HG03558 (cell line): ENCODE results near the gene PPT1.
"Not testable (repeated sequence)": the region's sequence is repeated elsewhere in the genome, so short reads cannot be mapped to it uniquely, and the experiment has no call there.

Source experiments
- ATAC-seq: cut with Tn5 transposase; IDR thresholded peaks from one replicate; pipeline ENCODE4 v1.9.1; 2021; ENCODE audit warnings: moderate number of reproducible peaks; ENCODE audit not compliant: unreplicated experiment; ENCODE audit errors: extremely low read depth

Gene PPT1

DNA sequence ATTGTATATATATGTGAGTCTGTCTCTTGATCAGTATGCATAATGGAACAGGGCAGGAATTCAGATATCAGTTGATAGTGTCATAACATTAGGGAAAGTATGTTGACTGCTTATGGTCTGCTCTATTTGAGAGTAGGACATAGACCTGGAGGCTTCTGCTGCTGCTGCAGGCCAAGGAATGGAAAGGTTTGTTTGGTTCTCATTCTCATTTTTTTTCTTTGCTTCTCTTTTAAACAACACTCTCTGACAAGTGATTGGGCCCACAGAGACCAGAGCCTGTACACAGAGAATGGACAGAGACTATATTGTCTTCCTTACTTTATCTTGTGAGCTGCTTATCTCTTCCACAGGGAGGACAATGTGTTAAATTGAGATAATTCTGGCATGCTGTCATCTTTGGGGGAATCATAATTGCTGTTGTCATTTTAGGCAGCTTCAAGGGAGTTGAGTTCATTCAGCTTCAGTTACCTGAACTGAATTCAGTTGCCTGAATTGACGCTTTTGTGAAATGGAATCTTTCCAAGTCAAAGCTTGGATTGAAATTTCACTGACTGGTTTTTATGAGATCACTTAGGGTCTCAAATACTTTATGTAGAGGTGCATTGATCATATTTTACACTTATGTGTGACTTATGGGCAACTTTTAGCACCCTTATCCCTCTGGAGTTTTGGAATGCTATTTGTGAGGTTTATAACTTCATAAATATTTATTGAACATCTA is 39.6 kb downstream of the PPT1 start:
- ATAC-seq, result no peak

DNA sequence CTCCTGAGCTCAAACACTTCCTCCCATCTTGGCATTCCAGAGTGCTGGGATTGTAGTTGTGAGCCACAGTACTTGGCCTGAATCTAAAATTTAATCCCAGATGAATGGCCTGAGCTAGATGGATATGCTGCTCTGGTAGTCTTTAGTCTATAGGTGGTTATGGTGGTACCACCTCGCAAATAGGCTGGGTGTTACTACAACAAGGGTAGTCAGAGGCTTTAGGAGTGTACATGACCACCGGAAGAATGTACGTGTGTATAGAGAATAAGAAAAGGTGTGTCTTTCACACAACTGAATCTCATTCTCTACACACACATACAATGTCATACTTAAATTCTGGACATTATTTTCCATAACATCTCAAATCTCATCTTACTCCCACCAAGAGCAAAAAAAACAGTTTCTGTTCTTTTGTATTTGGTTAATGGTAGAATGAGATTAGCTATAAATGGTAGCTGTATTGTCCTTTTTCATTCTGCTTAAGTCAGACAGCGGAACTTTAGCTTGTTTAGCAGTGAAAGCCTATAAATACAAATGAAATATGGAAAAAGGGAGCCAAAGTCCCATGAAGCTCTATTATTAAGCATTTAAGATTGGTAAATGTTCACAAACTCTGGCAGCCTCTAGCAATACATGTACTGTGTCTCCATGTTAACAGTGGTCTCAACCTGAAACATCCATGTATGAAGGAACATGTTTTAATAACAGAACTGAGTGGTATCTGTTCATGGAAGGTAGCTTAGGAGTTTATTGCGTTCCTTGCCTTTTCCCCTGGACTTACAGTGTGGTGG is 40.3 kb downstream of the PPT1 start:
- ATAC-seq, result no peak

DNA sequence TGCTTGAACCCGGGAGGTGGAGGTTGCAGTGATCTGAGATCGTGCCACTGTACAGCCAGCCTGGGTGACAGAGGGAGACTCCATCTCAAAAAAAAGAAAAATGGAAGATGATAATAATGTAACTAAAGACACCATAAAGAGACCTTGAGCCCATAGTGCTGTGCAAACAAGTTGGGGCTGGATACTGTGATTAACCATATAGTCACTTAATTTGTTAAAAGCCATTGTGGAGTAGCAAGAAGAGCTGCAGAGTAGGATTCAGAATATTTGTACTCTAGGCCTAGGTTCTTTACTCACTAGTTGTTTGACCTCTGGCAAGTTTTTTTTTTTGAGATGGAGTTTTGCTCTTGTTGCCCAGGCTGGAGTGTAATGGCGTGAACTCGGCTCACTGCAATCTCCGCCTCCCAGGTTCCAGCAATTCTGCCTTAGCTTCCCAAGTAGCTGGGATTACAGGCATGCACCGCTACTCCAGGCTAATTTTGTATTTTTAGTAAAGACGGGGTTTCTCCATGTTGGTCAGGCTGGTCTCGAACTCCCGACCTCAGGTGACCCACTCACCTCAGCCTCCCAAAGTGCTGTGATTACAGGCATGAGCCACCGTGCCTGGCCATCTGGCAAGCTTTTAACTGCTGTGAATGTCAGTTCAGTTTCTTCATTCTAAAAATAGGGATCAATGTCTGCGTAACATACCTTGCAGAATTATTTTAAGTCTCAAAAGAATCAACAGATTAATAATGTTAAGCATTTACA is 43.7 kb downstream of the PPT1 start:
- ATAC-seq, result no peak

DNA sequence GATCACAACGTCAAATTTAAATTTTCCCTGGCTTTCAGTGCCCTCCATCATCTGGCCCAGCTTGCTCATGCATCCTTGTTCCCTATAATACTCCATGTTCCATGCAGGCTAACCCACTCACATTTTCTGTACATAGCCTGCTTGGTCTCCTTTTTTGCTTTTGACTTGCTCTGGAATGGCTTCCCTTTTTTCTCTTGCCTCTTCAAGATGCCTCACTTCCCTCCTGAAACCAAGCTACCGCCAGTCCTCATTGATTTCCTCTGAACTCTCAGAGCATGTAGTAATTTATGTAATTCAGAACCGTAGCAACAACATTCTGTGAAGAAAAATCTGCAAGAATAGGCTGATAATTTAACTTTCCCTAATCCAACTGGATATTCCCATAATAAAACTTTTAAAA is 46.2 kb downstream of the PPT1 start:
- ATAC-seq, result no peak

DNA sequence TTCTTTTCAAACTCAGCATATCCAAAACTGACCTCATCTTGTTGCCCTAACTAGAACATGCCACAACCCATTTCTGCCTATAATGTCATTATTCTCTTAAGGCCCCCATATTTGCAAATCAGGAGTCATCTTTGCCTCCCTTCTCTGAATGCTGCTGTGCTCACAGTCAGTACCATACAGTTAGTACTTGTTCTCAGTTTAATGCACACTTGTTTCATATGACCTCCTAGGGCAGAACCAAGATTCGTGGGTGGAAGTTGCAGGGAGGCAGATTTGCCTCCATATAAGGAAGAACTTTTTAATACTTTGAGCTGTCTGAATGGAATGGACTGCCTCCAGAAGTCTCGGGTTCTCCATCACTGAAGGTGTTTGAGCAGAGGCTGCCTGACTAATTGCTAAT is 47.3 kb downstream of the PPT1 start:
- ATAC-seq, result no peak

DNA sequence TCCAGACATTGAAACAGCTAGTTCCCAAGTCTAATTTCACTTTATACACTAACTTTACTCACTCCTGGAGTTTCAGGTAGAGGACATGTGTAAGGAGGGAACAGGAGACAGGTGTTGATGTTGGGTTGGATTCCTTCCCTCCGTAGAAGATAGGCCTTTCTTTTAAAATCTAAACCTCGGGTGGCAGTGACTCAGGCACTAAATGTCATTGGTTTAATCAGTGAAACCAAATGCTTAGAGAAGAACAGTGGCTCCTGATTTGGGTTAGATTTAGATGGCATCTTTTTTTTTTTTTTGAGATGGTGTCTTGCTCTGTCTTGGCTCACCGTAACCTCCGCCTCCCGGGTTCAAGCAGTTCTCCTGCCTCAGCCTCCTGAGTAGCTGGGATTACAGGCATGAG is 49.3 kb downstream of the PPT1 start:
- ATAC-seq, result no peak

DNA sequence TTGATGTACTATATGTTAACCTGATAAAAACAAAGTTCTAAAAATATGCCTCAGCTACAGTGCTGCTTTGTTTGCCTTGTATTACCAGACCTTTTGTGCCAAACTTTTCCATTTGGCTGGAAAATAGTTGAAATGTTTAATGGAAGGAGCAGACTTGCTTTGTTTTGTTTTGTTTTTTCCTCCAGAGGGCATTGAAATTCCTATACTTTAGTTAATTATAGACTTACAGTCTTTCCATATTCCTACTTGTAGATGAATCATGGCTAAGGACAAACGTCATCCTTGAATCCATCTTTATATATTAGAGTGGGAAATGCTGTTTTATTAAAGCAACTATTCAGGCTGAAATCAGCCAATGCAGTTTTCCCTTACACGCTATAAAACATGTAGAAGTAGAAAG is 49.8 kb downstream of the PPT1 start:
- ATAC-seq, result no peak

DNA sequence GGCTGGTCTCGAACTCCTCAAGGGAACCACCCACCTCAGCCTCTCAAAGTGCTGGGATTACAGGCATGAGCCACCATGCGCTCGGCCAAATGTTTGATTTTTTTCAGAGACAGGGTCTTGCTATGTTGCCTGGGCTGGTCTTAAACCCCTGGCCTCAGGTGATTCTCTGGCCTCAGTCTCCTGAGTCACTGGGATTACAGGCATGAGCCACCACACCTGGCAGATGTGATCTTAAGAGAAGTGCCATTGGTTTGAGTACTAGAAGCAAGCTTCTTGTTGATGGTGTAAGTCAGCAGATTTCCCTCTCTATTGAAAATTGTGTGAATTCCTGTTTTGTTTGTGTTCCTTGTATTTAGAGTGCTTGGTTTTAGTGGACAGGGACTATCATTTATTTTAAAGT is 51.3 kb downstream of the PPT1 start:
- ATAC-seq, result no peak

DNA sequence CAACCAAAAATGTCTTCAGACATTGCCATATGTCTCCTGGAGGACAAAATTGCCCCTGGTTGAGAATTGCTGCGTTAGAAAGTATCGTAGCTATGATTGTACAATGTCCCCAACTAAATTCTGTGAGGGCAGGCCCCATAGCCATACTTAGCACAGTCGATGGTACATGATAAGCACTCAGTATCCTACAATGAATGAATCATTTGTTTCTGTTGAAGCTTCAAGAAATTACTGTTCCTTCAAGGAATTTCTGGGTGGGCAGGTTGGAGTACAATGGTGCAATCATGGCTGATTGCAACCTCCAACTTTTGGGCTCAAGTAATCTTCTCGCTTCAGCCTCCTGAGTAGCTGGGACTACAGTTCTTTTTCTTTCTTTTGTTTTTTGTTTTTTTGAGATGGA is 51.9 kb downstream of the PPT1 start:
- no peak for ATAC-seq

DNA sequence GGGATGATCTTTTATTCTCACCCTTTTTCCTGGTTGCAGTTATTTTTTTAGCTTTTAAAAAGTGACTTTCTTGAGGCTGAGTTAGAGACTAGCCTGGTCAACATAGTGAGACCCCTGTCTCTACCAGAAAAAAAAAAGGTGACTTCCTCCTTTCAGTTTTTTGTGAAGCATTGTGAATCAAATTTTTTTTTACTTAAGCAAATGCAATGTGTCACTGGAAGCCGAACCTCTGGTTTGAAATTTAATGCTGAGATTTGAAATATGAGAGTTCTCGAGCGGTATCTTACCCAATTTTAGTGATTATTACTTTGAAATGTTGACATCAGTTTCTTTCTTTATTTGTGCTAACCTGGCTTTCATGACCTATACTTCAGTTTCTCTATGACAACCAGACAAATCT is 52.9 kb downstream of the PPT1 start:
- ATAC-seq, result no peak

DNA sequence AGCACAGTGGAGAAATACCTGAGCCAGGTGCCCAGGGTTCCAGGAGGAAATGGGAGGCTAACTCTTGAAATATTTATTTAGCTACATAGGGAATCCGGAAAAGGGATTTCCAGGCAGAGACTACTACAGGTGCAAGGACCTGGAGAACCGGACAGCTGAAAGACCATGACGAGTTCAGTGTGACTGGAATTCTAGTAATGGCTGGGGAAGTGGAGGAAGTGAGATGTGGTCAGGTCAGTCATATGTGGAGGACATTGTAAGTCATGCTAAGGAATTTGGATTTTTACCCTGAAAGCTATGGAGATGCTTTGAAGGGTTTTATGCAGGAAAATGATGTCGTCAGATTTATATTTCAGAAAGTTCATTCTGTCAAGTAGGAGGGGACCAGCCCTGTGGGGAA is 54.7 kb downstream of the PPT1 start:
- no peak for ATAC-seq

DNA sequence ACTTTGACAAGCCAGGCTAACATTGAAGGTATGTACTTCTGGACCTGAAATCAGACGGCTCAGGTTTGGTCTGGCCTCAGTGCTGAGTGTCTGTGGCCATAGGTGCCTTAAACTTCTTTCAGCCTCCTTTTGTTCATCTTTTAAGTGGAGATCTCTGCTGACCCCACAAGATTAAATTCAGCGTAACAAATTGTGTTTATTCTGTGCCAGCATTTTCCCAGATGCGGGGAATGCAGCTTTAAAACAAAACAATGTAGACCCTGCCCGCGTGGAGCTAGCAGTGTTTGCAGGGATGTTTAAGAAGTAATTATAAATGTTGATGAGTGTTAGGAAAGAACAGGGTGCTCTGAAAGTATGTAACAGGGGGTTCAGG is 55.6 kb downstream of the PPT1 start:
- no peak for ATAC-seq

DNA sequence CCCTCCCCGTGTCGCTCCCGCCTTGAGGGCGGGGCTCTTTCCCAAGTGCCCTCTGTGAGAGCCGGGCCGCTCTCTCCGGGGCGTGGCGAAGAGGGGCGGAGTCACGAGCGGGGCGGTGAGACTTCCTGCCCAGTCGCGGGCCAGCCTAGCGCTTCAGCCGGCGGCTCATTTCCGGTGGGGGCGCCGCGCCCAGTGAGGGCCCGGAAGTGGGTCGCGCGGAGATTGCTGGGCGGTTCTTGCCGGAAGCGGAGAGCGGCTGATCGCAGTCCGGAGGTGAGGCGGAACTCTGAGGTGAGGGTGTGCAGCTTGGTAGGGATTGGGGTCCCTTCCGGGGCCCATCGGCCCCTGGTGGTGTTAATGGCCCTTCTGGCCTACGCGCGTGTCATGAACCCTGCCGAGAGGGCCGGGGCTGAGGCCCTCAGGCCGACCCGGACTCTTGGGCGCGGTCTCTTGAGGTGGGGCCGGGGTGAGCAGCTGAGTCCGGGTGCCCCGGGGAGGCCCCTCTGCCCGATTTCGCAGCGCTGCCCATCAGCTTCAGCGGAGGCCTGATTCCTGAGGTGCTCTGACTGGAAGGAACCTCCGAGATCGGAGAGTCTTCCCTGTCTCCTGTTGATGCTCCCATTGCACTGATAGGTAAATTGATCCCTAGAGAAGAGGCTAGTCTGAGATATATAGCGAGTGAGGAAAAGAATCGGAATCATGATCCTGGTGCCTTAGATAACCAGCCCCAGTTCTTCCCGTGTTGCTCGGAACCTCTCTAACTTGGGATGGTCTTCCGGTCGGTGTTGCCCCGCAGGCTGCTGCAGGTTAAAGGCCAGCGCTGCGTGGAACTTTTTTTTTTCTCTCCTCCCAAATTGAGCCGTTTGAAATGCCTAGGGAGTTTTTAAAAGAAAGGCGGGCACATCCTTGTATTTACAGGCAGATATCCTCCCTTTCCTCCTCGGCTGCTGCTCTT is 56.3 kb downstream of the PPT1 start, which contains the start of gene CAP1:
TSS of gene CAP1 (plus strand) at position 219 of the 955 bp plus-strand sequence. CDS start 18,618 bp downstream, outside the sequence.
- peak; percentile 62 for ATAC-seq

DNA sequence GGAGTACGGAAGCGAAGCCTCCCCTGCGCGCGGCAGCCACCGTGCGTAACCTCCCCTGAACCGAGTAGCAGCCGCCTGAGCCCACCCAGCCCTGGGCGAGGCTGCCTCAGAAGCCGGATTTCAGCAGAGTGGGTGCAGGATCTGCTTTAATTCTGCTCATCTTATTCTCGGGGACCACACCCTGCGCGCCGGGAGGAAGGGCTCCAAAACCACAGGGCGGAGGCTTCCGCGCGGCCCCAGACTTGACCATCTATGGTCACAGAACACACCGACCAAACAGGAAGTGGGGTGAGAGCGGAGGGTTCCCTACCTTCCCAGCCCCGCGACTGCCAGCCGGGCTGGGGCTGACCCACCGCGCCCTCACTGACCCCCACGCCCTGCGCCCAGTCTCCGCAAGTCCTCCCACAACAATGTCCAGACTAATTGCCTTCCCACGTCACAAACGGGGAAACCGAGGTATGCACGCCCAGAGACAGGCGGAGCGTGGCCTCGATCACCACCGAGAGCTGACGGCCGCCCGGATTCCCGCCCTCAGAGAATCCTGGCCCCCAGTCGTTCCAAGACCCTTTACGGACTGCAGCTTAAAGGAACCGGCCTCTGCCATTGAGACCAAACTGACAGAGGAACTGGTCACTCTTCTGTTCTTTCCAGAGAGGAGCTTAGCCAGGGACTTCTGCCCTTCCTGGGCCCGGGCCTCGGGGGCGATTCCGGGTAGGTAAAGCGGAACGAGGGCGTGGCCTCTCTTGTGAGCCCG is 57.1 kb downstream of the PPT1 start:
- ATAC-seq, result peak; percentile 27

DNA sequence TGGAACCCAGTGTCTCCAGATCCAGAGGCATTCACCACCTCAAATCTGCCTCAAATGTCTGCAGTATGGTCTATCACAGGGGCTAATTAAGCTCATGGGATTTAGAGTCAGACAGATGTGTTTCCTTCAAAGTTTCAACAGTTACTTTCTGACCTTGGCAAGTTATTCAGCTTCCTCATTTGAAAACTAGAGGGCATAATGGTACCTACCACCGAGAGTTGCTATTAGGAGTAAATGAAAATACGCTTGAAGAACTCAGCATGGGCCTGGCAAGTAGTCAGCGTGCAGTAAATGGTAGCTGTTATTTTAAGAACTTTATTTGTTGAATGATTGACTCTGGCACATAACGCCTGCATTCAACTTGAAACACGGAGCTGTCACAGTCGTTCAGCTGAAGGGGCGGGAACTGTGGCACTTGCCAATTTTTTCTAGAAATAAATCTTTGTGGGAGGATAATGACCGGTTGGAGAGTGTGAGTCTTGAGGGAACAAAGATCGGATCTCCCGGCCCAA is 57.8 kb downstream of the PPT1 start:
- no peak for ATAC-seq

DNA sequence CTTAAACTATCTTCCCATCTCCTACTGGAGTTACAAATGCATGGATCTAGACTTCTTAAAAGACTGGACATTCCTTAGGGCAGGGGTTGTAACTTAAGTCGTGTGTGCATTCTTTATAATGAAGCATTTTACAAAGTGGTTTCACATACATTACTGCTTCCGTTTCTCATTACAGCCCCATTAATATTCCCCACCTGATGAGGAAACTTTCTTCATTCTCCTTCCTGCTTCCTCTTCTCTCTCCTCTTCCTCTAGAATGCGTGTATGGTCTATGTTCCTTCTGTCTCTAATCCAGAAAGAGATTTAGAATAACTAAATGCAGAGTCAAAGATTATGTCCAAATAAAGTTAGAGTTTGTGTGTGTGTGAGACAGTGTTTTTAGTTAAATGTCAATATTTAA is 58.4 kb downstream of the PPT1 start:
- no peak for ATAC-seq

DNA sequence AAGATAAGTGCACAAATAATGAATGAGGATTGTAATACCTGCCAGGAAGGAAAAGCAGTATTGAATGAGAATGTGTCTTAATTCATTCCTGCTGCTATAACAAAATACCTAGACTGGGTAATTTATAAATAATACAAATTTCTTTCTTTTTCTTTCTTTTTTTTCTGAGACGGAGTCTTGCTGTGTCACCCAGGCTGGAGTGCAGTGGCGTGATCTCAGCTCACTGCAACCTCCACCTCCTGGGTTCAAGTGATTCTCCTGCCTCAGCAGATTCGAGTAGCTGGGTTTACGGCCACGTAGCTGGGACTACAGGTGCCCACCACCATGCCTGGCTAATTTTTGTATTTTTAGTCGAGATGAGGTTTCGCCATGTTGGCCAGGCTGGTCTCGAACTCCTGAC is 59.8 kb downstream of the PPT1 start:
- ATAC-seq, result not testable (repeated sequence)

DNA sequence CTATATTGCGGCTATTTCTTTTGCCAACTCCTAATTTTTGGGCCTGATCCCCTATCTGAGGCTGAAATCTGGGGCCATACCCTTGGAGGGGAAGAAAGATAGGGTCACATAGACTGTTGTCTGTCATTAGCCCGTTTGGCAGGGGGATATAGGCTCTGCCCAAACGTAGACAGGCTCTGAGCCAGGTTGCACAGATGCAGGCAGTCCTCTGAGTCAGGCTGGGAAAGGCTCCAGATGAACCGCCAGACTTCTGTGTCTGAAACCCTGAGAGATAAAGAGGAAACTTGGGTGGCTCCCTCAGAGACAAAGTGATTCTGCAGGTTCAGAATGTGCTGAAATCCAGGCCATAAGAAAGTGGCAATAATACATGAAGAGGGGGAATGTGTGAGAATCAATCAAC is 60.5 kb downstream of the PPT1 start:
- ATAC-seq, result no peak

DNA sequence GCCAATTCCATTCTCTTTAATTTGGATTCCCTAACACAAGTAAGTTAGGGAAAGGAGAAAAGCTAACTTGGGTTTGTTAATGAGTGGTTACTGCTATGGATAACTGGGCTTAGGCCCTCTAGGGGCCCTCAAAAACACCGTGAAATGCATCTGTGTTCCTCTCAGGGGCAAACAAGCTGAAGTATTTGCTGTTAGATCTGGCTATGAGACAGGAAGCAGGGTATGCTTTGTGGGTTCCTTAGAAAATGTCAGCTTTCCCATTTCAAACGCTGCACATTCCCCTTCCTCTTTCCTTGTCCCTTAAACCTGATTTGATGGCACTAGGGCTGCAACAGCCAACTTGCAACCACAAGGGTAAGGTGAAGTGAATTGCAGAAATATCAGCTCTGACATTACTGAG is 62.2 kb downstream of the PPT1 start:
- no peak for ATAC-seq
